ENCODE results near the gene POP4. TPM values are rescaled to one million over a fixed set of nuclear protein-coding genes. Genes with fewer than 3 reads are reported as not detected.

The POP4 gene
- total and polyA plus RNA-seq, 2 donors (not counting 3 experiments of a cell fraction or from before 2014, with no cell fraction given) = 56.2 to 64.4 TPM

GRCh38 chr19:29596885-29597525 lies 9.1 kb upstream of the POP4 start:
- ChIA-PET POLR2A (no interaction called here), CTCF (no interaction called here)
- Histone ChIP-seq H3K9me1 (replicated peaks; ENCODE audit: control insufficient read depth, extremely low read depth, insufficient read depth, low read length) (no peaks in the 10 kb centered on the region), H3K27ac (ENCODE audit: insufficient read depth, low read depth, low read length) (no peak overlapping the region), H3K27me3 (ENCODE audit: control insufficient read depth in 2 of 2, insufficient read depth in 2 of 2, low read length in 2 of 2) (no peaks in the 10 kb centered on the region), H3K4me3 (replicated peaks in 1 of 3; ENCODE audit: insufficient read depth in 1 of 3, low read depth in 1 of 3, low read length in 3 of 3) (no peak overlapping the region), H3K79me2 (ENCODE audit: control insufficient read depth, insufficient read depth, low read length) (no peaks in the 10 kb centered on the region), H3K36me3 (ENCODE audit: control insufficient read depth in 2 of 2, extremely low read depth in 1 of 2, insufficient read depth in 2 of 2, low read length in 2 of 2) (no peaks in the 10 kb centered on the region), H3K9ac (replicated peaks; ENCODE audit: extremely low read depth, insufficient read depth, low read length) (no peak overlapping the region), H3K9me3 (replicated peaks; ENCODE audit: control insufficient read depth, insufficient read depth, low read length) (no peaks in the 10 kb centered on the region), H3K4me1 (ENCODE audit: control insufficient read depth, extremely low read depth, insufficient read depth, low read length) (no peaks in the 10 kb centered on the region), H4K20me1 (replicated peaks; ENCODE audit: control insufficient read depth, extremely low read depth, insufficient read depth, low read length) (no peaks in the 10 kb centered on the region), H2AFZ (ENCODE audit: low read depth, low read length) (no peak overlapping the region), H3K4me2 (ENCODE audit: insufficient read depth, low read length) (no peak overlapping the region)
- no peak for DNase-seq (ENCODE audit: low read depth, low spot score)
- no TSS peak for BruUV-seq (replicated peaks)
- FAIRE-seq = no peak
- TF ChIP-seq JUN (IDR thresholded peaks at IDR 0.05; ENCODE audit: borderline replicate concordance, insufficient read depth, insufficient read length, low read depth) = no peak
- no peak for TF ChIP-seq EZH2 (IDR thresholded peaks at IDR 0.05; ENCODE audit: borderline replicate concordance, low read depth, low read length, severe bottlenecking)
- no peak for TF ChIP-seq POLR2A (IDR thresholded peaks at IDR 0.05; ENCODE audit: low read depth, low read length)
- TF ChIP-seq POLR2AphosphoS5 (IDR thresholded peaks at IDR 0.05; ENCODE audit: insufficient read depth, low read depth, low read length) = no peak
- TF ChIP-seq FOS (IDR thresholded peaks at IDR 0.05; ENCODE audit: borderline replicate concordance, insufficient read depth, low read length) = no peak
- TF ChIP-seq, protein P1, sequence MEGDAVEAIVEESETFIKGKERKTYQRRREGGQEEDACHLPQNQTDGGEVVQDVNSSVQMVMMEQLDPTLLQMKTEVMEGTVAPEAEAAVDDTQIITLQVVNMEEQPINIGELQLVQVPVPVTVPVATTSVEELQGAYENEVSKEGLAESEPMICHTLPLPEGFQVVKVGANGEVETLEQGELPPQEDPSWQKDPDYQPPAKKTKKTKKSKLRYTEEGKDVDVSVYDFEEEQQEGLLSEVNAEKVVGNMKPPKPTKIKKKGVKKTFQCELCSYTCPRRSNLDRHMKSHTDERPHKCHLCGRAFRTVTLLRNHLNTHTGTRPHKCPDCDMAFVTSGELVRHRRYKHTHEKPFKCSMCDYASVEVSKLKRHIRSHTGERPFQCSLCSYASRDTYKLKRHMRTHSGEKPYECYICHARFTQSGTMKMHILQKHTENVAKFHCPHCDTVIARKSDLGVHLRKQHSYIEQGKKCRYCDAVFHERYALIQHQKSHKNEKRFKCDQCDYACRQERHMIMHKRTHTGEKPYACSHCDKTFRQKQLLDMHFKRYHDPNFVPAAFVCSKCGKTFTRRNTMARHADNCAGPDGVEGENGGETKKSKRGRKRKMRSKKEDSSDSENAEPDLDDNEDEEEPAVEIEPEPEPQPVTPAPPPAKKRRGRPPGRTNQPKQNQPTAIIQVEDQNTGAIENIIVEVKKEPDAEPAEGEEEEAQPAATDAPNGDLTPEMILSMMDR (IDR thresholded peaks at IDR 0.05; ENCODE audit: extremely low read depth in 1 of 2, insufficient read depth in 1 of 2, low read depth in 1 of 2, low read length in 2 of 2) = no peak
- TF ChIP-seq MAX (IDR thresholded peaks at IDR 0.05; ENCODE audit: insufficient read depth, insufficient read length) = no peak
- TF ChIP-seq GATA2 (IDR thresholded peaks at IDR 0.05; ENCODE audit: insufficient read depth, insufficient read length, low read depth, low read length) = no peak
- TF ChIP-seq MYC (IDR thresholded peaks at IDR 0.05; ENCODE audit: low read depth, low read length) = no peak
- intact Hi-C loops (cut with micrococcal nuclease) = no loop called here
- dilution Hi-C loops (cut with MboI; ENCODE audit: extremely low pct_ligation_motif_present, low sequenced_read_pairs) = no loop called here
